ENCODE results near the gene C1orf53. TPM values are rescaled to one million over a fixed set of nuclear protein-coding genes. Genes with fewer than 3 reads are reported as not detected.
"Not testable (repeated sequence)": the region's sequence is repeated elsewhere in the genome, so short reads cannot be mapped to it uniquely, and the experiment has no call there.

C1orf53 gene
- total RNA-seq, 1 donor from 2014 or later: 0.89 TPM

DNA sequence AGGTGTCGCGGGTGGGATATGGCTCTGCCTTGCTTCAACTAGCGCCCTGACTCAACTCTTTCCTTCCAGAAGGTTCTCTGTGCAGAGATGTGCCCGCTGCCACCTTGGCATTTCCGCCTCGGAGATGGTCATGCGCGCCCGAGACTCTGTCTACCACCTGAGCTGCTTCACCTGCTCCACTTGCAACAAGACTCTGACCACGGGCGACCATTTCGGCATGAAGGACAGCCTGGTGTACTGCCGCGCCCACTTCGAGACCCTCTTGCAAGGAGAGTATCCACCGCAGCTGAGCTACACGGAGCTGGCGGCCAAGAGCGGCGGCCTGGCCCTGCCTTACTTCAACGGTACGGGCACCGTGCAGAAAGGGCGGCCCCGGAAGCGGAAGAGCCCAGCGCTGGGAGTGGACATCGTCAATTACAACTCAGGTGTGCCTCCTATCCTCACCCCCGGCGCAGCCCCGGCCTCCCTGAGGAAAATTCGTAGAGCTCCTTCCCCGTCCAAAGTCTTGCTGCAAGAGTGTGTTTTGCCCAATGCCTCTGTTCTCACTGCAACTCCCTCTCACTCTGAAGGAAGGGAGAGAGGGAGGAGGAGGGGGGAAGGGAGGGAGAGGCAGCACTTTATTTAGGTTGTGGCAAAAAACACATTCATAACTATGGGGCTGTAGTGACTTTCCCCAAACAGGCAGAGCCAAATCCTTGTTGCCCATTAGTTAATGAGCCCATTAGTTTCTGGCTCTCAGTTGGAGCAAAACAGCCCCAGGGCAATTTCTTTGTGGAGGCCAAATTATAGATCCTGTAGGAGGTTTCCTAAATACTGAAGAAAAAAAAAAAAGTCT, 19.0 kb downstream of the C1orf53 start:
- DNase-seq: no peak

DNA sequence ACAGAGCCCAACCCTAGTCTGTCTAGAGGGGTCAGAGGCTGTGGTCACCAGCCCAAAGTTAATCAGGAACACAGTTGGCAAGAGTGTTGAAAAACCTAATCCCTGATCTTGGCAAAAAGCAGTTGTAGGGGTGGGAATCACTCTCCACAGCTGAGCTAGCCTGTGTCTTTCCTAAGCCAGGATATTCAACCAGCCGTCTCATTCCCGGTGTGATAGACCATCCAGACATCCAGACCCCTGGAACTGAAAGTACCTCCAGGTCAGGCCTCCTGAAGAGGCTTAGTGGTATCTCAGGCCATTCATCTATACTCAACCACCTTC, 19.6 kb downstream of the C1orf53 start:
- no peak for DNase-seq

GRCh38 chr1:197923038-197923437, 20.6 kb downstream of the C1orf53 start:
- no peak for DNase-seq

GRCh38 chr1:197924516-197925123, 22.2 kb downstream of the C1orf53 start:
- DNase-seq: peak; percentile 17

DNA sequence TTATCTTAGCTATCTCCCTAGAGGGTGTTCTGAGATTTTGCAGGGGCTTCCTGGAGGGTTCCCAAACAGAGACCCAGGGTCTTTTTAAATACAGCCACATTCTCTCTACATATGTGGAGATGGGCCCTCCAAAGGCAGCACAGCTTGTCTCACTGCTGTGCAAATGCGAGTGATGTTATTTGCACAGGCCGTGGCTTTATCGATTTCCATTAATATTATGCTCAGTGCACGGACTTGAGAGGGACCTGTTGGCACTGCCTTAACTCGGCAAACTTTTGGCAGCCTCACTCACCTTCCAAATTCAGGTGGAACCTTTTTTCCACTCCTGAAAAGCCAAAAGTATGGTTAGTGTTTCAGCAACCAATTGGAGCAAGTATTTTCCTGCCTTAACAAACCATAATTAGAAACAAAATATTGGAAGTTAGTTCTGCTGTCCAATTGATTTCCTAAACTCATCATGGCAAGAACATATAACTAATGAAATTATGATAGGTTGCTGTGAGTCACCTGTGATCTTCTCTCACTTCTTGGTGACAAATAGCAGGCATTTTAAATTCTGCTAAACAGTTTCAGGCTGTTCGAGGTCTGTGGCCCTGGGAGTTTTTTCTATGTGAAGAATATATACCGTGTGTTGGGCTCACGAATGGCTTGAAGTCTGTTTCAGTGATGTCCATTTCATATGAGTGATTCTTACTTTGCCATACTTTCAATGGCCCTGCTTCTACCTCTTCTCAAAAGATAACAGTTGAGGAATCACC, 25.7 kb downstream of the C1orf53 start:
- DNase-seq: no peak

GRCh38 chr1:197928849-197929336, 26.5 kb downstream of the C1orf53 start:
- no peak for DNase-seq

- no peak for DNase-seq
Observed at GRCh38 chr1:197933016-197933415, 30.6 kb downstream of the C1orf53 start.

DNA sequence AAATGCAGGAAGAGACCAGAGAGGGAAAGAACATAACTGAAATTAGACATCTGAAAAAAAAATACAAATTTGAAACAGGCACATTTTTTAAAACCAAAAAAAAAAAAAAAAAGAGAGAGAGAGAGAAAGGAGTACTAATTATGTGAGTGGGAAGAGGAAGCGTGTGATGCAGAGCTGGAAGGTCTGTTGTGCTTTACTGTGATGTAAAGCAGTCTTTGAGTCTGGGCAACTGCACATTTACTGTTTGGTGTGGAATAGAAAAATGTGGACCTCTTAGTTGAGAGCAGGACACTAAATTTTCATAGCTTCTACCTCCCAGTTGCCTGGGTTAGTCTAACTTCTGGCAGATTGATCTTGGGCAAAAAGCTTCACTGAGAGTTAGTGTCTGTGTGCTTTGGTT, 31.2 kb downstream of the C1orf53 start:
- DNase-seq: no peak

DNA sequence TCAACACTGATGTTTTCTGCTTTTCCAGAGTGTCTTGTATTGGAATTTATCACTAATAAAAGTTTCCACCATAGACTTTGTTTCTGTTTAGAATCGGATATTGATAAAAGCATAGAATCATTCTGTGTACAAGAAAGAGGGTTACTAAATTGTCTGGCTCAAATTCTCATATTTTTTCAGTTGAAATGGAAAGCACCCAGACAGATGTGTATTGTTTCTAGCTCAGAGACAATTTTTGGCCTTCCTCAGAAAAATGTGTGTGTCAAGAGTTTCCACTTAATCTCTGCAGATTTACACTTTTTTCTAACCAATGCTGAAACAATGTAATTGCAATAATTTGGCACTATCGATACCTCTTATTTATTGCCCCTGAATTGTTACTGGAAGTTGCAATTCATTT, 35.0 kb downstream of the C1orf53 start:
- DNase-seq: peak; percentile 17

DNA sequence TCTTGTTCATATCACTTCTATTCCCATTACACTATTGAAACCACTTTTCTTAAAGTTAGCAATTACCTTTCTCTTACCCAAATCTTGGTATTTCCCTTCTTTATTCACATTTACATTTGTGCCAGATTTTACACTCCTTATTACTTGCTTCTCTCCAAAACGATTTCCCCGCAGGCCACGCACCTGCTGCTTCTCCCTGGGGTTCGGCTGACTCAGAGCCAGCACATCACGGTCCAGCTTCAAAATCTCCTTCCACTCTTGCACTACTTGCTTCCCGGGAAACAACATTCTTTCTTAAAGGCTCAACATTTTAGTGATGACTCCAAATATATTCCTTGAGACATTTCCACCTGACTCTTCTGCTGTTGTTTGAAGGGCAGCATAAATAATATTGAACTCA, 35.5 kb downstream of the C1orf53 start:
- DNase-seq: no peak

DNA sequence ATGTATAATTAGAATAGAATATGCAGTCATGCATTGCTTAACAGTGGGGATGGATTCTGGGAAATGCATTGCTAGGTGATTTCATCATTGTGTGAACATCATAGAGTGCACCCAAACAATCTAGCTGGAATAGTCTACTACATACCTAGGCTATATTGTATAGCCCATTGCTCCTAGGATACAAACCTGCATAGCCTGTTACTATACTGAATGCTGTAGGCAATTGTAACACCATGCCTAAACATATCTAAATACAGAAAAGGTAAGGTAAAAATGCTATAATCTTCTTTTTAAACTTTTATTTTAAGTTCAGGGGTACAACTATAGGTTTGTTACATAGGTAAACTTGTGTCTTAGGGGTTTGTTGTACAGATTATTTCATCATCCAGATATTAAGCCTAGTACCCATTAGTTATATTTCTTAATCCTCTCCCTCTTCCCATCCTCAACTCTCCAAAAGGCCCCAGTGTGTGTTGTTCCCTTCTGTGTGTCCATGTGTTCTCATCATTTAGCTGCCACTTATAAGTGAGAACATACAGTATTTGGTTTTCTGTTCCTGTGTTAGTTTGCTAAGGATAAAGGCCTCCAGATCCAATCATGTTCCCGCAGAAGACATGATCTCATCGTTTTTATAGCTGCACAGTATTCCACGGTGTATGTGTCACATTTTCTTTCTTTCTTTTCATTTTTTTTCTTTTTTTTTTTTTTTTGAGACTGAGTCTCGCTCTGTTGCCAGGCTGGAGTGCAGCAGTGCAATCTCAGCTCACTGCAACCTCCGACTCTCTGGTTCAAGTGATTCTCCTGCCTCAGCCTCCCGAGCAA, 36.9 kb downstream of the C1orf53 start:
- not testable (repeated sequence) for DNase-seq

DNA sequence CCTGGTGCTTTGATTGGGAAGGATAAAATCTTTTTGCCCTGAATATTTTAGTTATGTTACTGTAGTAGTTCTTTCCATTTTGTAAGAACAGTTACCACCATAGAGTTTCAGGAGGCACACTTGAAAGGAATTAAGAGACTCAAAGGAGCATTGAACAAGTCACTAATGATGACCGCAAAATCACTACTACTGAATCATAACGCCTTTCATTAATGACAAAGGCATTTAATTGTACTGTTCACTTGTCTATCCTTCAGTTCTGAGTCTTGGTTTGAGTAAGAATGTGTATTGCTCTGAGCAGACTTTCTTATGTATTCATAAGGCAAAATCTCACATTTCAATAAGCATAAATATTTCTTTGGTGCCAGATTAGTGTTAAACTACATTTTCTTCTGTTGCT, 39.6 kb downstream of the C1orf53 start:
- DNase-seq: no peak

DNA sequence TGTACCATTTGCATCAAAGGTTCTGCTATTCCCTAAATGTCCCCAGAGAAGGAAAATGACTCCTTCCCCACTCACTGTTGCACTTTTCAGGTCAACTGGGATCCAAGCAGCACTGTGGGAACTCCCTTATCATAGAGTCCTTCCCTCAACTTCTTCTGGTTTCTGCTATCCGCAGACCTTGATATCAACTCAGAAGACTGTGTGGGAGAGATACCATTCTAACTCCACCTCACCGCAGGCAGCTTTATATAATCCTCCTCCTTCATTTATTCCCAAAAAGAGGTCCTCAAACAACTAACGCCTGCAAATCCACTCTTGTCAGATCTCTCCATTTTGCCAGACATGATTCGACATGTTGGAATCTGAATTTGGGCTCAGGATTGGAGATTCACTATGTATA, 42.1 kb downstream of the C1orf53 start:
- DNase-seq: no peak

GRCh38 chr1:197948926-197949899, 46.8 kb downstream of the C1orf53 start:
- DNase-seq: no peak

GRCh38 chr1:197951089-197951488, 48.7 kb downstream of the C1orf53 start:
- no peak for DNase-seq

GRCh38 chr1:197951617-197952175, 49.3 kb downstream of the C1orf53 start:
- DNase-seq: no peak

- DNase-seq: not testable (repeated sequence)
Observed at GRCh38 chr1:197953472-197953871, 51.0 kb downstream of the C1orf53 start.

GRCh38 chr1:197954718-197955418, 52.4 kb downstream of the C1orf53 start:
- DNase-seq: no peak

- DNase-seq: no peak
Observed at GRCh38 chr1:197955486-197956394, 53.3 kb downstream of the C1orf53 start.
